DOHH2 (cell line): ENCODE results near the gene URB2.

Experiments
- H3F3A ChIP-seq: fragments of 200-600 bp; sonication (generic), shearing (Covaris generic); 2 replicates; pipeline ENCODE4 v1.6.0; 2016; ENCODE audit warnings: antibody characterized with exemption, mild to moderate bottlenecking; ENCODE audit not compliant: control insufficient read depth, insufficient read depth
- H3K27ac ChIP-seq: fragments of 200-600 bp; sonication (generic); 2 replicates; pipeline ENCODE4 v1.5.1; 2014; ENCODE audit warnings: low read depth, mild to moderate bottlenecking, low read length, moderate library complexity
- H3K27me3 ChIP-seq: fragments of 200-600 bp; sonication (generic); 2 replicates; pipeline ENCODE4 v1.6.1; 2014; ENCODE audit warnings: mild to moderate bottlenecking, low read length, mixed read lengths; ENCODE audit not compliant: control insufficient read depth
- H3K36me3 ChIP-seq: fragments of 200-600 bp; sonication (generic); 2 replicates; pipeline ENCODE4 v1.6.1; 2014; ENCODE audit warnings: mild to moderate bottlenecking, low read length, moderate library complexity, mixed read lengths; ENCODE audit not compliant: control insufficient read depth
- H3K4me1 ChIP-seq: fragments of 200-600 bp; sonication (generic); 2 replicates; pipeline ENCODE4 v1.6.1; 2014; ENCODE audit warnings: mild to moderate bottlenecking, low read length, mixed read lengths; ENCODE audit not compliant: control insufficient read depth
- H3K4me2 ChIP-seq: fragments of 200-600 bp; sonication (generic); 2 replicates; pipeline ENCODE4 v1.6.0; 2014; ENCODE audit warnings: mild to moderate bottlenecking, low read length, moderate library complexity
- H3K4me3 ChIP-seq: fragments of 200-600 bp; sonication (generic); 2 replicates; pipeline ENCODE4 v1.5.1; 2014; ENCODE audit warnings: mild to moderate bottlenecking, low read length, mixed read lengths
- H3K79me2 ChIP-seq: fragments of 200-600 bp; sonication (generic); 2 replicates; pipeline ENCODE4 v1.6.1; 2014; ENCODE audit warnings: mild to moderate bottlenecking, low read length, mixed read lengths; ENCODE audit not compliant: control insufficient read depth
- H3K9me2 ChIP-seq: fragments of 200-600 bp; sonication (generic); replicated peaks from 2 replicates; pipeline ENCODE4 v1.6.1; 2014; ENCODE audit warnings: mild to moderate bottlenecking, low read length, mixed read lengths; ENCODE audit not compliant: control insufficient read depth
- H3K9me3 ChIP-seq: fragments of 200-600 bp; sonication (generic); 2 replicates; pipeline ENCODE4 v1.6.1; 2014; ENCODE audit warnings: antibody characterized with exemption, low read length, mixed read lengths; ENCODE audit not compliant: control insufficient read depth, insufficient read depth
- H4K20me1 ChIP-seq: fragments of 200-600 bp; sonication (generic); 2 replicates; pipeline ENCODE4 v1.6.0; 2014; ENCODE audit warnings: low read depth, mild to moderate bottlenecking, antibody characterized with exemption, low read length, moderate library complexity; ENCODE audit not compliant: control insufficient read depth, insufficient read depth
- CTCF ChIP-seq: fragments of 200-600 bp; sonication (generic); IDR thresholded peaks from one replicate; pipeline ENCODE4 v1.5.1; 2014; ENCODE audit warnings: antibody characterized with exemption, mild to moderate bottlenecking, low read depth, low read length; ENCODE audit not compliant: poor library complexity, severe bottlenecking
- EZH2phosphoT487 ChIP-seq: fragments of 200-600 bp; sonication (generic); IDR thresholded peaks from 2 replicates; pipeline ENCODE4 v1.6.1; 2017; ENCODE audit warnings: borderline replicate concordance, mild to moderate bottlenecking, antibody characterized with exemption, low read length, moderate library complexity, mixed read lengths

Gene URB2

GRCh38 chr1:229607370-229607769, 18.7 kb upstream of the URB2 start:
- TF ChIP-seq CTCF, result no peak
- no peak for TF ChIP-seq EZH2phosphoT487
- Histone ChIP-seq H3K27me3 (no peaks in the 10 kb centered on the region), H3K27ac (no peak overlapping the region), H3K36me3 (peaks cover 93% of the 10 kb centered on the region), H3K9me2 (no peaks in the 10 kb centered on the region), H3K79me2 (no peaks in the 10 kb centered on the region), H3K9me3 (no peaks in the 10 kb centered on the region), H3K4me1 (no peaks in the 10 kb centered on the region), H3F3A (no peaks in the 10 kb centered on the region), H3K4me3 (no peak overlapping the region), H3K4me2 (no peak overlapping the region), H4K20me1 (no peaks in the 10 kb centered on the region)

- no peak overlapping the region for H3K4me2 ChIP-seq
- TF ChIP-seq CTCF, result no peak
- no peak for TF ChIP-seq EZH2phosphoT487
- no peaks in the 10 kb centered on the region for H3K9me2 ChIP-seq
- no peaks in the 10 kb centered on the region for H3K9me3 ChIP-seq
- no peaks in the 10 kb centered on the region for H3K4me1 ChIP-seq
- H3K27me3 ChIP-seq, result no peaks in the 10 kb centered on the region
- H3K27ac ChIP-seq, result no peak overlapping the region
- no peak overlapping the region for H3K4me3 ChIP-seq
- no peaks in the 10 kb centered on the region for H3F3A ChIP-seq
- H3K79me2 ChIP-seq, result no peaks in the 10 kb centered on the region
- no peaks in the 10 kb centered on the region for H4K20me1 ChIP-seq
- H3K36me3 ChIP-seq, result peaks cover 93% of the 10 kb centered on the region
Measured at GRCh38 chr1:229608590-229608989, 17.5 kb upstream of the URB2 start.

- H3K27ac ChIP-seq, result no peak overlapping the region
- no peaks in the 10 kb centered on the region for H3F3A ChIP-seq
- no peak overlapping the region for H3K4me2 ChIP-seq
- H3K27me3 ChIP-seq, result no peaks in the 10 kb centered on the region
- no peak overlapping the region for H3K4me3 ChIP-seq
- TF ChIP-seq EZH2phosphoT487 (no peak), CTCF (no peak)
- no peaks in the 10 kb centered on the region for H3K4me1 ChIP-seq
- H3K9me3 ChIP-seq, result no peaks in the 10 kb centered on the region
- H4K20me1 ChIP-seq, result peaks cover 3% of the 10 kb centered on the region; the same call in 1 of the 2 replicates
- H3K79me2 ChIP-seq, result peaks cover 46% of the 10 kb centered on the region
- peaks cover 60% of the 10 kb centered on the region for H3K36me3 ChIP-seq
- H3K9me2 ChIP-seq, result no peaks in the 10 kb centered on the region
Measured at GRCh38 chr1:229613938-229614337, 12.1 kb upstream of the URB2 start.
